Thyroid gland (tissue), 4 donors: ENCODE measurements around the gene IL1F10.

Experiments
- POLR2A ChIP-seq, 2 donors: fragments of 450-650 bp; IDR thresholded peaks; one replicate each; pipeline ENCODE4 v1.6.1; 2017; ENCODE audit warnings: antibody characterized with exemption in 2 of 2, mild to moderate bottlenecking in 2 of 2, moderate library complexity in 1 of 2
- TF ChIP-seq, protein P1 (sequence below), 6 experiments: fragments of 200-600 bp in 3 of 6; fragments of 450-650 bp in 3 of 6; sonication (generic) in 3 of 6; IDR thresholded peaks; one replicate each; pipeline ENCODE4 v1.5.1; 2016 to 2019; ENCODE audit warnings: antibody characterized with exemption in 6 of 6, mild to moderate bottlenecking in 2 of 6, inconsistent platforms in 1 of 6, moderate library complexity in 1 of 6

DNA sequence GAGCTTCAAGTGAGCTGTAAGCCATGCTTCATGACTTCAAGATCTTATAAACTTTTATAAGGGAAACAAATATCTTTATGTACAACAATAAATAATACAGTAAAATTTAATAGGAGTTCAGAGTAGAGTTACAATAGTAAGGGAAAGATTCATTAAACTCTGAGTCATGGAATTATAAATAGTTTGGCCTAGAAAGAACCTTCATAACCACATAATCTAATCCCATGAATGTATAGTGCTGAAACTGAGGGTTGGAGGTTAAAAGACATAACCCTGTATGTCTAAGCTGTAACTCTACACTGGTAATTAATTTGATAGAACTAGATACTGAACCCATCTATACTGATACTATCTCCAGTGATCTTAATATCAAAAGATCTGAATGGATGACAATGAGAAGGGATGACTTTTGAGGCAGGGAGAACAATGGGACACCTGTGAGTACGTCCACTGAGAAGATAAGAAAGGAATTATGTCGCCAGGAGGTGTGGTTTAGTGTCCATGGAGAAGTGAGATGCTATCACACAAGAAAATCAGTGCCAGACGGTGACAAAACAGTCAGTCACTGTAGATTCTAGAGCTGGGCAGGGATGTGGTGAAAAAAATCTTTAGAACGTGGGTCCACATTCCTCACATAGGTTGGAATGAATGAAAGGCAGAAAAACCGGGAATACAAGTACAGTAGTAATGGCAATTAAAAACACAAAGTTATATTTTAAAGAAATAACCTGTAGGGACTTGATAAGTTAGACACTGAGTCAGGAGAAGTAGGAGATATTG is 1.1 kb downstream of the IL1F10 start:
- TF ChIP-seq, protein P1, sequence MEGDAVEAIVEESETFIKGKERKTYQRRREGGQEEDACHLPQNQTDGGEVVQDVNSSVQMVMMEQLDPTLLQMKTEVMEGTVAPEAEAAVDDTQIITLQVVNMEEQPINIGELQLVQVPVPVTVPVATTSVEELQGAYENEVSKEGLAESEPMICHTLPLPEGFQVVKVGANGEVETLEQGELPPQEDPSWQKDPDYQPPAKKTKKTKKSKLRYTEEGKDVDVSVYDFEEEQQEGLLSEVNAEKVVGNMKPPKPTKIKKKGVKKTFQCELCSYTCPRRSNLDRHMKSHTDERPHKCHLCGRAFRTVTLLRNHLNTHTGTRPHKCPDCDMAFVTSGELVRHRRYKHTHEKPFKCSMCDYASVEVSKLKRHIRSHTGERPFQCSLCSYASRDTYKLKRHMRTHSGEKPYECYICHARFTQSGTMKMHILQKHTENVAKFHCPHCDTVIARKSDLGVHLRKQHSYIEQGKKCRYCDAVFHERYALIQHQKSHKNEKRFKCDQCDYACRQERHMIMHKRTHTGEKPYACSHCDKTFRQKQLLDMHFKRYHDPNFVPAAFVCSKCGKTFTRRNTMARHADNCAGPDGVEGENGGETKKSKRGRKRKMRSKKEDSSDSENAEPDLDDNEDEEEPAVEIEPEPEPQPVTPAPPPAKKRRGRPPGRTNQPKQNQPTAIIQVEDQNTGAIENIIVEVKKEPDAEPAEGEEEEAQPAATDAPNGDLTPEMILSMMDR (IDR thresholded peaks at IDR 0.05) = no peak
- no peak for TF ChIP-seq POLR2A (IDR thresholded peaks at IDR 0.05)
